ENCODE data around the gene TSPAN18.

The TSPAN18 gene

GRCh38 chr11:44876906-44877305 is 150.1 kb downstream of the TSPAN18 start:
- no peak for DNase-seq

- no peak for DNase-seq
Measured at GRCh38 chr11:44877571-44878497, 151.1 kb downstream of the TSPAN18 start.

GRCh38 chr11:44878711-44879110 is 151.9 kb downstream of the TSPAN18 start:
- no peak for DNase-seq

GRCh38 chr11:44879432-44879831 is 152.7 kb downstream of the TSPAN18 start:
- no peak for DNase-seq

- DNase-seq = no peak
Measured at GRCh38 chr11:44880511-44880910, 153.7 kb downstream of the TSPAN18 start.

GRCh38 chr11:44880953-44881352 is 154.2 kb downstream of the TSPAN18 start:
- DNase-seq = no peak

GRCh38 chr11:44883277-44883676 is 156.5 kb downstream of the TSPAN18 start:
- no peak for DNase-seq

- no peak for DNase-seq
Measured at GRCh38 chr11:44884056-44884455, 157.3 kb downstream of the TSPAN18 start.

- DNase-seq = no peak
Measured at GRCh38 chr11:44885065-44885810, 158.5 kb downstream of the TSPAN18 start.

GRCh38 chr11:44885919-44886789 is 159.4 kb downstream of the TSPAN18 start:
- DNase-seq = no peak

- DNase-seq = no peak
Measured at GRCh38 chr11:44886790-44887140, 160.0 kb downstream of the TSPAN18 start.

GRCh38 chr11:44887636-44888035 is 160.9 kb downstream of the TSPAN18 start:
- DNase-seq = no peak

- no peak for DNase-seq
Measured at GRCh38 chr11:44889266-44889665, 162.5 kb downstream of the TSPAN18 start.

GRCh38 chr11:44892843-44893242 is 166.1 kb downstream of the TSPAN18 start:
- DNase-seq = no peak

GRCh38 chr11:44893308-44893822 is 166.6 kb downstream of the TSPAN18 start:
- DNase-seq = no peak

- DNase-seq = peak; percentile 15 to 28
Measured at GRCh38 chr11:44893846-44894617, 167.3 kb downstream of the TSPAN18 start.

GRCh38 chr11:44899959-44900358 is 173.2 kb downstream of the TSPAN18 start:
- DNase-seq = no peak

- no peak for DNase-seq
Measured at GRCh38 chr11:44901120-44901633, 174.4 kb downstream of the TSPAN18 start.

GRCh38 chr11:44901786-44902185 is 175.0 kb downstream of the TSPAN18 start:
- no peak for DNase-seq

GRCh38 chr11:44903035-44903434 is 176.3 kb downstream of the TSPAN18 start:
- no peak for DNase-seq

- DNase-seq = no peak
Measured at GRCh38 chr11:44903518-44903917, 176.8 kb downstream of the TSPAN18 start.
